HFFc6 (cell line): ENCODE data around the gene LAIR1. TPM values are rescaled to one million over a fixed set of nuclear protein-coding genes. Genes with fewer than 3 reads are reported as not detected.
"Not testable (repeated sequence)": the region's sequence is repeated elsewhere in the genome, so short reads cannot be mapped to it uniquely, and the experiment has no call there.

Experiments used
- DNase-seq: peaks from one replicate; pipeline ENCODE4 v3.0.0-alpha.2; 2018
- H3K27ac Mint-ChIP-seq: 2 replicates; pipeline ENCODE4 v1.8.0; 2020; ENCODE audit warnings: mild to moderate bottlenecking, mixed read lengths
- H3K27me3 Mint-ChIP-seq: 2 replicates; pipeline ENCODE4 v1.8.0; 2021; ENCODE audit warnings: mild to moderate bottlenecking, moderate library complexity, mixed read lengths; ENCODE audit not compliant: insufficient read depth
- H3K36me3 Mint-ChIP-seq: 2 replicates; pipeline ENCODE4 v1.8.0; 2021; ENCODE audit warnings: low read depth, mixed read lengths
- H3K4me1 Mint-ChIP-seq: 2 replicates; pipeline ENCODE4 v1.8.0; 2020; ENCODE audit warnings: low read depth, mixed read lengths
- H3K4me3 Mint-ChIP-seq: 2 replicates; pipeline ENCODE4 v1.8.0; 2020; ENCODE audit warnings: mild to moderate bottlenecking, moderate library complexity, mixed read lengths
- H3K9me3 Mint-ChIP-seq: 2 replicates; pipeline ENCODE4 v1.8.0; 2020; ENCODE audit warnings: mild to moderate bottlenecking, mixed read lengths
- total RNA-seq, 6 experiments: library from RNA; stranded (reverse); fragmentation: NEBNext Ultra II Directional; extraction: Animal tissue kit (Norgen Biotek cat#: 25700); gene quantifications; 2 replicates in 1 of 6; 3 replicates in 5 of 6; pipeline ENCODE4 v1.2.3, GENCODE V29; 2021
- TF ChIP-seq, protein P1 (sequence below): fragments of 200-600 bp; sonication (generic); IDR thresholded peaks from 2 replicates; pipeline ENCODE4 v1.5.0; 2021; ENCODE audit warnings: antibody characterized with exemption, mild to moderate bottlenecking

Gene LAIR1
- total RNA-seq, 6 experiments from 2014 or later = not detected

DNA sequence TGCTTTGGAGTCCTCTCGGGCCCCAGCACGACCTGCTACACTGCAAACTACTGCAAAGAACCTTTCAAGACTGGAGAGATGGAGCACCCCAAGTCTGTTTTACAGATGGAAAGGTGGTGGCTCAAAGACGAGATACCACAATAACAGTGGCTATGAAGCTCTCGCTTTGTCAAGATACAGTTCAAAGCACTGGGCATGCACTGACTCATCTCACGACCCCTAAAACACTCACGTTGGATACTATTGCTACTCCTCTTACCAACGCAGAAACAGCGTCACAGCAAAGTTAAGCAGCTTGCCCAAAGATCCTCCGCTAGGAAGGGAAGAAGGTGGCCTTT is 24.0 kb upstream of the LAIR1 start:
- H3K4me3 Mint-ChIP-seq = peak overlapping the region; percentile 77
- no peak for DNase-seq
- H3K4me1 Mint-ChIP-seq = peaks cover 18% of the 10 kb centered on the region
- H3K36me3 Mint-ChIP-seq = peaks cover 4% of the 10 kb centered on the region; the same call in 1 of the 2 replicates
- no peak overlapping the region for H3K27ac Mint-ChIP-seq
- peaks cover 33% of the 10 kb centered on the region for H3K27me3 Mint-ChIP-seq
- TF ChIP-seq, protein P1, sequence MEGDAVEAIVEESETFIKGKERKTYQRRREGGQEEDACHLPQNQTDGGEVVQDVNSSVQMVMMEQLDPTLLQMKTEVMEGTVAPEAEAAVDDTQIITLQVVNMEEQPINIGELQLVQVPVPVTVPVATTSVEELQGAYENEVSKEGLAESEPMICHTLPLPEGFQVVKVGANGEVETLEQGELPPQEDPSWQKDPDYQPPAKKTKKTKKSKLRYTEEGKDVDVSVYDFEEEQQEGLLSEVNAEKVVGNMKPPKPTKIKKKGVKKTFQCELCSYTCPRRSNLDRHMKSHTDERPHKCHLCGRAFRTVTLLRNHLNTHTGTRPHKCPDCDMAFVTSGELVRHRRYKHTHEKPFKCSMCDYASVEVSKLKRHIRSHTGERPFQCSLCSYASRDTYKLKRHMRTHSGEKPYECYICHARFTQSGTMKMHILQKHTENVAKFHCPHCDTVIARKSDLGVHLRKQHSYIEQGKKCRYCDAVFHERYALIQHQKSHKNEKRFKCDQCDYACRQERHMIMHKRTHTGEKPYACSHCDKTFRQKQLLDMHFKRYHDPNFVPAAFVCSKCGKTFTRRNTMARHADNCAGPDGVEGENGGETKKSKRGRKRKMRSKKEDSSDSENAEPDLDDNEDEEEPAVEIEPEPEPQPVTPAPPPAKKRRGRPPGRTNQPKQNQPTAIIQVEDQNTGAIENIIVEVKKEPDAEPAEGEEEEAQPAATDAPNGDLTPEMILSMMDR = no peak
- peaks cover 4% of the 10 kb centered on the region; the same call in 1 of the 2 replicates for H3K9me3 Mint-ChIP-seq

DNA sequence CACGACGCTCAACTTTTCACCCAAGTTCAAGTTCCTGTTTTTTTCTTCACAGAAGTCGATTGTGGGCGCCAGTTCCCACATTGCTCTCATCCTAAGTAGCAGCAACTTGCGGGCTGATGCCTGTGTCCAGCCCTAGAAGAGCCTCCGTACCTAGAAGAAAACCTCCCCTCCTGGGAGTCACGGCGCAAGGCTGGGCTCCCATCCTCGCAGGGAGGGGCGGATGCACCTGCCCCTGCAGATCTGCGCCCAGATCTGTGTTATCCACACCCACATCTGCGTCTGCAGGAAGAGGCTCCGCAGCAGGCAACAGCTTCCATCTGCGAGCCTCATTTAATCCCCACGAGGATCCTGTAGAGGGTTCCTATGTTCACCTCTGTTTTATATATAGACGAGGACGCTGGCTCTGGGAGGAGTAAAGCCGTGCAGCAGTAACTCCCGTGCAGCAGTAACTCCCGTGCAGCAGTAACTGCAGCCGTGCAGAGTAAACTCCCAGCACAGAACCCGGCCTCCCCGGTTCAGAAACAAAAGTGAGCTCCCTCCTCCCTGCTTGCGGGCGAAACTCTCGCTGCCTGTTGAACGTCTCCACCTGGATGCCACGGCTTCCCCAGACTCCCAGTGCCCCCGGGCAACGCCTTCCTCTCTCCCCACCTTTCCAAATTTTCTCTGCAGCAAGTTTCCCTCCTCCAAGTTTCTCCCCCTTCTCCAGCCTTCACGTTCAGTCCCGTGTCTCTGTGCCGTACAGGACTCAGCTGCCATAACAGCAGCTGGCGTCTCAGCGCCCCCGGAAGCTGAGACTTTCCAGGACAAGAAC is 23.5 kb upstream of the LAIR1 start:
- Mint-ChIP-seq H3K4me1 (peaks cover 18% of the 10 kb centered on the region), H3K27me3 (peaks cover 33% of the 10 kb centered on the region), H3K36me3 (peaks cover 2% of the 10 kb centered on the region; the same call in 1 of the 2 replicates), H3K9me3 (peaks cover 3% of the 10 kb centered on the region; the same call in 1 of the 2 replicates), H3K27ac (no peak overlapping the region), H3K4me3 (peak overlapping the region; percentile 77)
- TF ChIP-seq, protein P1 = no peak
- no peak for DNase-seq

DNA sequence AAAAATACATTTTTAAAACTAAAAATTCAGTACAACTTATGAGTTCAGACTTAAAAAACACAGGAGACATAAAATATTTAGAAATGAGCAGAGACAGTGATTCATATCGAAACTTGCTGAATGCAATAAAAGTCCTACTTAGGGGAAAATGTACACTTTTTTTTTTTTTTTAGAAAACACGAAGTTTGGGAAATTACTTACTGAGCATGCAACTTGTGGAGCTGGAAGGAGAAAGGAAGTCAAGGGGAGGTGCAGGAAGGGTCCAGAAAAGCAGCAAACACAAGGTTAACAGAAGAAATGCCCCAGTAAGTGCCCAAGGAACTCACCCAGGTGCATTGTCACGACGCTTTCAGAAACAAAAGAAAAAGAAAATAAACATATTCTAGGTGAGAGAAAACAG is 18.6 kb upstream of the LAIR1 start:
- Mint-ChIP-seq H3K4me1 (peaks cover 5% of the 10 kb centered on the region), H3K36me3 (no peaks in the 10 kb centered on the region)

DNA sequence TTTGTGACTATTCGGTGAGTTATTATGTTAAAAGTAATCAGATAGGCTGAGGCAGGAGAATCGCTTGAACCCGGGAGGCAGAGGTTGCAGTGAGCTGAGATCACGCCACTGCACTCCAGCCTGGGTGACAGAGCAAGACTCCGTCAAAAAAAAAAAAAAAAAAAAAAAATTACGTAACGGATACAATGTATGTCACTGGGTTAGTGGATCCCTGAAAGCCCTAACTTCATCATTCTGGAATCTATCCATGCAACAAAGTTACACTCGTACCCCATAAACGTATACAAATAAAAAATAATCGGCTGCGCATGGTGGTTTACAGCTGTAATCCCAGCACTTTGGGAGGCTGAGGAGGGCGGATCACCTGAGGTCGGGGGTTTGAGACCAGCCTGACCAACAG is 17.3 kb upstream of the LAIR1 start:
- not testable (repeated sequence) for DNase-seq, H3K4me1 Mint-ChIP-seq, H3K4me3 Mint-ChIP-seq, H3K36me3 Mint-ChIP-seq, H3K9me3 Mint-ChIP-seq, H3K27ac Mint-ChIP-seq
- H3K27me3 Mint-ChIP-seq = peaks cover 19% of the 10 kb centered on the region

More for the DNA sequence above, 18.6 kb upstream of the LAIR1 start:
- no peak overlapping the region for H3K27ac Mint-ChIP-seq
- no peaks in the 10 kb centered on the region; the same call in 1 of the 2 replicates for H3K9me3 Mint-ChIP-seq
- TF ChIP-seq, protein P1 = no peak
- H3K4me3 Mint-ChIP-seq = no peak overlapping the region
- H3K27me3 Mint-ChIP-seq = peaks cover 26% of the 10 kb centered on the region
- no peak for DNase-seq

DNA sequence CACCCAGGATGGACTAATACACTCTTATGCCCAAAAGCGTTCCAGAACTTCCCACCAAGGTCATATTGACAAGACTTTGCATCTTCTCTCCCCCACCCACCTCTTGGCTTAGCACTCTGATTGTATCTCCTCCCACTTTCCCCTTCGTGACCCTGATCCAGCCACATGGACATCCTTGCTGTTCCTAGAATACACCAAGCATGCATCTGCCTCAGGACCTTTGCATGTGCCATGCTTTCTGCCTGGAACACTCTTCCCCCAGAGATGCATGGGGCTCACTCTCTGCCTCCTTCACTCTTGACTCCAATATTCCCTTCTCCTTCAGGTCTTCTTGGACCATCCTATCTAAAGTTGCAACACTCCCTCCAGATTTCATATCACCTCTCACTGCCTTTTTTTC is 16.2 kb upstream of the LAIR1 start:
- TF ChIP-seq, protein P1 = no peak
- Mint-ChIP-seq H3K27me3 (peaks cover 23% of the 10 kb centered on the region), H3K36me3 (no peaks in the 10 kb centered on the region), H3K9me3 (no peaks in the 10 kb centered on the region; the same call in 1 of the 2 replicates), H3K27ac (no peak overlapping the region), H3K4me1 (no peaks in the 10 kb centered on the region), H3K4me3 (no peak overlapping the region)
- no peak for DNase-seq

DNA sequence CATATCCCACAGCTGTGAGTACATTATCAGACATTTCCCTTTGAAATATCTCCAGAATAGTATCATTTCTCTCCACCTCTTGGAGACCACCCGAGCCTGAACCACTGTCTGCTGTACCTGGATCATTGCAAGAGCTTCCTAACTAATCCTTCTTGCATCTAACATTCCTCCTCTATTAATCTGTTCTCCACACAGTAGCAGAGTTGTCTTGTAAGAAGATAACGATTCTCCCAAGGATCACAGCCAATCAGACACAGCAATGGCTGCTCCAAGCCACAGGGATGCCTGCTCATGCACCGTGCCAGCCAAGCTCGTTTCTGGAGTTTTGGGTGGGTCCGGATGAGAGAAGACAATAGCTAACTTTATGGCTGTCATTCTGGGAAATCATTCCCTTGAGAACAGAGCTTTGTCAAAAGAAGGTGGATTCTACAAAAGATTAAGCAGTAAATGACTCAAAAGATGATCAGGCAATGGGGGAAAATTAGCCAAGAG is 14.5 kb upstream of the LAIR1 start:
- Mint-ChIP-seq H3K4me1 (no peaks in the 10 kb centered on the region), H3K4me3 (no peak overlapping the region), H3K36me3 (no peaks in the 10 kb centered on the region), H3K27ac (no peak overlapping the region), H3K9me3 (peaks cover 4% of the 10 kb centered on the region; the same call in 1 of the 2 replicates), H3K27me3 (peaks cover 14% of the 10 kb centered on the region)
- DNase-seq = no peak
- TF ChIP-seq, protein P1 = no peak
